ENCODE measurements around the gene MRM2.

DNA sequence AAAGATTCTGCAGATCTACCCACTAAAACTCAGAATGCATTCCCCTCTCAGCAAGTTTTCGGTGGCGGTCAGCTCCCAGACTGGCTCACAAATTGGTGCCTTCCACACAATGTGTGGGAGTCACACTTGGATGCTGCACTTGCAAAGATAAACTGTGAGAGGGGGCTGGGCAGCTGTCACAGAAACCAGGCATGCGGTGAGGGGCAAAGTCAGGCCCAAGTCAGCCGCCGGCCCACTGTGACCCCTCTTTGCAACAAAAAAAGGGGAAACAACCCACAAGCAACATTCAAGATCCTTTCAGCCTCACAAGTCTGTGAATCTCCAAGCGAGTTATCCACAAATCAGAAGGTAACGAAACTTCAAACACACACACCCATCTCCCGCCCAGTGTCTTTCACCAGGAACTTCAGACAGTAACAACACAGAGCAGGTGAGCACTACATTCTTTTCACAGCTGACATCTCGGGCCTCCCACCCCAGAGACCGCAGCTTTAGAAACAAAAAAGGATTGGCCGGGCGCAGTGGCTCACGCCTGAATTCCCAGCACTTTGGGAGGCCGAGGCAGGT lies 40.3 kb upstream of the MRM2 start:
- TF ChIP-seq POLR2A (IDR thresholded peaks at IDR 0.05; ENCODE audit: low read depth, low read length): no peak
- TF ChIP-seq POLR2AphosphoS5 (IDR thresholded peaks at IDR 0.05; ENCODE audit: low read depth, low read length): no peak
- TF ChIP-seq PAX5 (IDR thresholded peaks at IDR 0.05; ENCODE audit: insufficient read depth, low read length, severe bottlenecking): no peak
